A549 treated with DMSO at 1 μM for 4 hours (cell line): ENCODE measurements around the gene LELP1. TPM values are rescaled to one million over a fixed set of nuclear protein-coding genes. Genes with fewer than 3 reads are reported as not detected.

Experiments used
- total RNA-seq: library from RNA; stranded (reverse); fragments of 200-300 nt; extraction: Qiagen RNA extraction; gene quantifications from 5 replicates; pipeline ENCODE4 v1.2.3, GENCODE V29; 2022; ENCODE audit warnings: low read depth

LELP1 gene
- not detected in 5 replicates for total RNA-seq

GRCh38 chr1:153203130-153203529 is at the start of gene LELP1:
Gene LELP1, plus strand, starts transcription at chr1:153203430. Its CDS starts 1,278 bp downstream, at chr1:153204708.

DNA sequence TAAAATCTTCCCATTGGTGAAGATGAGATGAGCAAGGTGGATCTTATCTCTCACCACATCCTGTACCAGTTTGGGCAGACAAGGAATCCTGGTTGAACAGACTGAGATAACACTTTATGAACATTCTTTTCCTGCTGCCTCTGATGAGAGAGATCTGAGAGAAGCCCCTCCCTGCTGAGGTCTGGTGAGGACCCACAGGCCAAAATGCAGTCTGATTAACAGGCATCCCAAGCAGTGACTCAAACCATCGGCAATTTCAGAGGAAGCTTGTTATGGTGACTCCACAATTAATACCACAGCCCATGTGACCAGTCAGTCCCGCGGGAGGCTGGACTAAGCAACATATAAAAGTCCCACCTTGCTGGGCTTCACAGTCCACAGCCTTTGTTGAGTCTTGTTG is 14.0 kb downstream of the LELP1 start, which contains the start of gene PRR9:
Gene PRR9 (plus strand): TSS at position 373 of the 400 bp plus-strand sequence. CDS start 561 bp downstream, outside the sequence.

Other genes with a start within 250 kb of the LELP1 start
- gene SPRR4, start 232.8 kb upstream of the LELP1 start, total RNA-seq, result not detected in 5 replicates
- gene SPRR1A, start 219.3 kb upstream of the LELP1 start, total RNA-seq, result not detected in 5 replicates
- not detected in 5 replicates for gene SPRR3, start 201.7 kb upstream of the LELP1 start, total RNA-seq
- not detected in 5 replicates for gene SPRR1B, start 172.2 kb upstream of the LELP1 start, total RNA-seq
- not detected in 5 replicates for gene SPRR2D, start 162.3 kb upstream of the LELP1 start, total RNA-seq
- gene SPRR2A, start 145.9 kb upstream of the LELP1 start, total RNA-seq, result not detected in 5 replicates
- gene SPRR2B, start 131.8 kb upstream of the LELP1 start, total RNA-seq, result not detected in 5 replicates
- gene SPRR2E, start 108.9 kb upstream of the LELP1 start, total RNA-seq, result not detected in 5 replicates
- not detected in 5 replicates for gene SPRR2F, start 89.9 kb upstream of the LELP1 start, total RNA-seq
- gene SPRR2G, start 52.5 kb upstream of the LELP1 start, total RNA-seq, result not detected in 5 replicates
- not detected in 5 replicates for gene PRR9, start 14.2 kb downstream of the LELP1 start, total RNA-seq
- gene LORICRIN, start 56.3 kb downstream of the LELP1 start, total RNA-seq, result not detected in 5 replicates
- gene PGLYRP3, start 109.5 kb downstream of the LELP1 start, total RNA-seq, result not detected in 5 replicates
- gene PGLYRP4, start 145.4 kb downstream of the LELP1 start, total RNA-seq, result not detected in 5 replicates
- 0.52 to 1.0 TPM (median 0.95 TPM) in 5 replicates for gene S100A9, start 154.4 kb downstream of the LELP1 start, total RNA-seq
- gene S100A12, start 172.2 kb downstream of the LELP1 start, total RNA-seq, result not detected in 5 replicates
- not detected in 5 replicates for gene S100A8, start 187.6 kb downstream of the LELP1 start, total RNA-seq
- gene S100A7A, start 213.1 kb downstream of the LELP1 start, total RNA-seq, result not detected in 5 replicates